DMS79 (cell line): ENCODE measurements around the gene SIGLEC1.

Experiments used
- DNase-seq: peaks from one replicate; lab custom pipeline; 2025; lab: John Stamatoyannopoulos, UW

Gene SIGLEC1

GRCh38 chr20:3744806-3745685, 32.6 kb upstream of the SIGLEC1 start:
- no peak for DNase-seq

DNA sequence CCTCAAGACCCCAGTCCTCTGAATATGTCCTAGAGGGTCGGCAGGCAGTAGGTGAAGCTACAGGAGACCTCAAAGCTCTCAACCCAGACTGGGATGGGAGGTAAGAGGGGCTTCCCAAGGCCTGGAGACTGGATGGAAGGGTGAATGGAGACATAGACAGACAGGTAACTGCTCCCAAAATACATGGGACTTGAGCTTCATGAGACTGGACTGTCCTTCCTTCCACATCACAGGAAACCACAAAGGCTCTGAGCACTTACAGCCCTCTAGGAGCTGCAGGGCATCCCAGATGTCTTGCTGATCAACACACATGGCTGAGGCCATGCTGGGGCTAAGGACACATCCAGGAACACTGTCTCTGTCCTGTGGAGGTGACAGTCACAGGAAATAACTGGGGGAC, 31.6 kb upstream of the SIGLEC1 start:
- no peak for DNase-seq

DNA sequence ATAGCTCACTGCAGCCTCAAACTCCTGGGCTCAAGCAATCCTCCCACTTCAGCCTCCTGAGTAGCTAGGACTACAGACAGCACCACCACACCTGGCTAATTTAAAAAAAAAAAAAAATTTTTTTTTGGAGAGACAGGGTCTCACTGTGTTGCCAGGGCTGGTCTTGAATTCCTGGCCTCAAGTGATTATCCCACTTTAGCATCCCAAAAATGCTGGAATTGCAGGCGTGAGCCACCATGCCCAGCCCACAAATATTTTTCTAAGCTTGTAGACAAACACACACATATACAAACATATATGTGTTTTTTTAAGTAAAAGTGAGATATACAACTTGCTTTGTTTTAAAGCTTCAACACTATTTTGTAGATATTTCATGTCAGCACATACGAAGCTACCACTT, 30.9 kb upstream of the SIGLEC1 start:
- DNase-seq: no peak

GRCh38 chr20:3741836-3742458, 29.5 kb upstream of the SIGLEC1 start:
- DNase-seq: no peak

- DNase-seq: no peak
These were observed 28.4 kb upstream of the SIGLEC1 start for GRCh38 chr20:3740615-3741301.

DNA sequence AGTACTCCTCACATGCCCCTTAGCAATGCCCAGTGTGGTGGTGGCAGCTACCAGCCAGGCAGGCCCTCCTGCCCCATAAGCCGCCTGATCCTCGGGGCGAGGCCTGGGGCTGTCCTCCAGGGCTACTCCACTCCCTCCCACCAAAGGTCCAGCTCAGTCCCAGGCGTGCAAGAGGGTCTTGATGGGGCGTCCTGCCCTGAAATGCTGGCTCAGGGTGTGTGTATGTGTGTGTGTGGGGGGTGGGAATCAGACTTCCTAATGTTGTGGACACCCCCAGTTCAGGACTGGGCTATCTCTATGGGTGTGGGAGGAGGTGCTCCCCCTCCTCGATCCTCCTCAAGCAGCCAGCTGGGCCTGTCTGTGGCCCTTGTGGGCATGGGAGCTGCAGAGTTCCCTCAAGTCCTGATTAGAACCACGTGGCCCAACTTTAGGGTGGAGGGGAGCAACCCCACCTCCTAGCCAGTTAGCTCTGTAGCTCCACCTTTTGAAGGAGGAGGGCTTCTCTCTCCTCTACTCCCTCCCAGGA, 27.6 kb upstream of the SIGLEC1 start:
- no peak for DNase-seq

GRCh38 chr20:3739054-3739925, 26.9 kb upstream of the SIGLEC1 start:
- no peak for DNase-seq

DNA sequence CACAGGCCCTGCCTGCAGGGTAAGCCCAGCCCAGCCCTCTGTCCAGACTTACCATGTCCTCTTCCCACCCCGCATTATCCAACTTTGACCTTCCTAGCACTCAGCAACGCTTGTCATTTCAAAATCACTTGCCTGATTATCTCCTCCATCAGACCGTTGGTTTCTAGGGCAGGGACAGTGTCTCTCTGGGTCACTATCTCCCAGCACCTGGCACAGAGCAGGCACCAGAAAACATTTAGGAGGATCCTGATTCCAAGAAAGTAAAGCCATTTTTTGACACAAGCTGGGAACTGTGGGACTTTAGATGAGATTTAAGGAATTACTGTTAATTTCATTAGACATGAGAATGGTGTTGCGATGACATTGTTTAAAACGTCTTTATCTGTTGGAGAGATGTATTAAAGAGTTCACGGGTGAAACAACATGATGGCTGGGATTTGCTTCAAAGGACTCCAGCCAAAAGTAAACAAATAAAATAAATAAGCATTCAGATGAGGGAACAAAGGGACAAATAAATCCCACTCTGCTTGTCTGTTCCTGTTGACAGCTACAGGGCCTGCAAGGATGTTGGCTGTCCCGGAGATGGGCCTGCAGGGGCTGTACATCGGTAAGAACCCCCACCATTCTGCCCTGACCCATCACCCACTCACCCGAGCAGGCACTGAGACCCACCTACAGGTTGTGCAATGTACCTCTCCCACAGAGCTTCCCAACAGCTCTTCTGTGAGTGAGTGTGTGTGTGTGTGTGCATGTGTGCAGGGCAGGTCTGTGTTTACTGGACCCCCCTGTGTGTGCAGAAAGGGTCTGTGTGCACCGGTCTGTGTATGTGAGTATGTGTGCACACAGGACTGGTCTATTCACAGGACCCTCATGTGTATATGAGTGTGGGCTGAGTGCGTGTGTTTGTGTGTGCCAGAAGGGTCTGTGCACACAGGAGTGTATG, 26.0 kb upstream of the SIGLEC1 start:
- no peak for DNase-seq

GRCh38 chr20:3735768-3736167, 23.4 kb upstream of the SIGLEC1 start:
- no peak for DNase-seq

GRCh38 chr20:3734111-3734843, 21.9 kb upstream of the SIGLEC1 start:
- DNase-seq: peak; percentile 73

GRCh38 chr20:3733119-3733995, 21.0 kb upstream of the SIGLEC1 start:
- no peak for DNase-seq

DNA sequence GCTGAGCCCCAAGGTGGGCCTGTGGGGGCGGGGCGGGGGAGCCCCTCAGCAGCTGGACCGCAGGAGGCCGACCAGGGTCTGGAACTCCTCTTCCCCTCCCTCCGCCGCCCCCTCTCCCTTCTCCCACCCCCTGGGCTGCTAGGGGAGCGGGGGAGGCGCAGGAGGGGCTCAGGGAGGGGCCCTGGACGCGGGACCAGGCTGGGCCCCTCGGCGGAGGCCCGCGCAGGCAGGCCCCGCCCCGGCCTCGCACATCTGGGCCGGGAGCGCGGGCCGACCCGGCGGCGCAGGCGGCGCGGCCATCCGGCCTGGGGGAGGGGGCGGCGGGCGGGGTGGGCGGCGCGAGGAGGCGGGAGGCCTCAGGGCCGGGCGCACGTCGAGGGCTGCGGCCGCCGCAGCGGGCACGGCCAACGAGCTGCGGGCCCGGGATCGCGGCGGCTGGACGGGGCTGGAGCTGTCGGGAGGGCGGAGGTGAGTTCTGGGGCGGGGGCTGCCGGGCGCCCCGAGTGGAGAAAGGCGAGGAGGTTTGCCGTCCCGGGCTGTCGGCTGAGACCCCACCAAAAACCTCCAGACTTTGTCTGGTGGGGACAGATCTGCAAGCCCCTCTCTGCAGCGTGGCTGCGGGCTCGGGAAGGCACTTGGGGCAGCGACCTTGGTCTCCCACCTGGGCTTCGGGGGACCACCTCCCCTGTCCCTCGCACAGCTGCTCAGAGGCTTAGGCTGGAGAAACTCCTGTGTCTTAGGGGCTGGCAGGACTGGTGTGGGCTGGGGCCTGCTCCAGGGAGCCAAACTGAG, 20.1 kb upstream of the SIGLEC1 start, which contains the start of gene HSPA12B:
Gene HSPA12B (plus strand): TSS at position 359 of the 792 bp plus-strand sequence. CDS start 5,990 bp downstream, outside the sequence.
- DNase-seq: no peak

DNA sequence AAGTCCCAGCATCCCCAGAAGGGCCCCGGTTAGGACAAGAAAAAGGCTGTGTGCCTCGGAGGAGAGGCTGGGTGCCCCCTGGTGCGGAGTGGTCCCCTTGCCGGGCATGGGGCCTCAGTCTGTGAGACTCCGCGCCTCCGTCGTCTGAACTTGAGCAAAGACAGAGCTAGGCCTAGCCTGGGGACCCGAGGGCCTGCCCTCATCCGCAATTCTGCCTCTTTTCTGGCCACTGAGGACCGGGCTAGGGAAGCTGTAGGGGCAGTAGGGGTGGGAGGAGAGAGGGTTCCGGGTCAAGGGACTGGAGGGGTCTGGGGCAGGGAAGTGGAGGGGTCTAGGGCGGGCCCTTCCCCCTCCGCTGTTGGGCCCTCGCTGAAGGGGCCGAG, 19.5 kb upstream of the SIGLEC1 start:
- DNase-seq: no peak

DNA sequence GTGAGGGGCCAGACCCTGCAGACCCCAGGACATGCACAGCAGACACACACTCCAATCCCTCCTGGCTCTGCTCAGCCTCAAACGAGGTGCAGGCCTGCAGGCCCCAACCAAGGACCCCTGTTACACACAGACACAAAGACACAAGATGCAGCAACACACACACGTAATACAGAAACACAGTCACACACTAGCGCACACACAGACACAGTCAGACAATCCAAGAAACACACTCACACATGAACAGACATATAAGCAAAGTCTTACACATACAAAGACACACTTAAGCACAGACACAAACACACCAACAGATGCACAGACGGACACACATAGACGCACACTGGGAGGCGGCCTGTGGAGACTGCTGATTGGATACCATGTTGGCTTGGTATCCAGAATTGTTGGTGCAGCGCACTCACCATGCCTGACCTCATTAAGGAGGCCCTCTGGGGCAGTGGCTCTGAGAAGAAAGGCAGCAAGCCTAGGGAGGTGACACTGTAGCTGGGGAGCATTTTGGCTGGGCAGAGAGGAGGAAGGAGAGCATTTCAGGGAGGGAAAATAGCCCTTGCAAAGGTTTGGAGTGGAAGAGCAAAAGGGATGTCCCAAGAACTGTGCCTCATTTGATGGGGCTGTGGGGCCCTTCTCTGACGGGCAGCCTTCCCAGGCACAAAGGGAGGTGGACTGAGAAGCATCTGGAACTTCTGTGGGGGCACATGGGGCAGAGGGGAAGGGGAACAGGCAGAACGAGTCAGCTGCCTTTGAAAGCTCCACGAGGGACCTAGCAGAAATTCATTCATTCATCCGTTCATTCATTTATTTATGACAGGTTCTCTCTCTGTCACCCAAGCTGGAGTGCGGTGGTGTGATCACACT, 18.6 kb upstream of the SIGLEC1 start:
- DNase-seq: no peak

GRCh38 chr20:3729811-3730540, 17.6 kb upstream of the SIGLEC1 start:
- no peak for DNase-seq

- DNase-seq: no peak
These were observed 17.0 kb upstream of the SIGLEC1 start for GRCh38 chr20:3729378-3729777.
